Measurements from ENCODE around the gene UGT2B17. TPM values are rescaled to one million over a fixed set of nuclear protein-coding genes. Genes with fewer than 3 reads are reported as not detected.

The UGT2B17 gene
- total RNA-seq, 1 experiment from 2014 or later, result not detected

- intact Hi-C loops (cut with micrococcal nuclease; ENCODE audit: unreplicated experiment), result no loop called here
- BruUV-seq (replicated peaks), result no TSS peak
- DNase-seq (ENCODE audit: low spot score), result no peak
- no peaks in the 10 kb centered on the region for H3K36me3 ChIP-seq (ENCODE audit: insufficient read depth, low read length, poor library complexity, severe bottlenecking)
- POLR2A ChIA-PET (ENCODE audit: low non-redundant PET), result no interaction called here
- CTCF ChIA-PET, result no interaction called here
- TF ChIP-seq EZH2 (IDR thresholded peaks at IDR 0.05; ENCODE audit: borderline replicate concordance, low read depth, low read length, poor library complexity, severe bottlenecking), result no peak
- TF ChIP-seq CTCF (conservative IDR thresholded peaks at IDR 0.05; ENCODE audit: low read depth, low read length), result no peak
- no peak overlapping the region for H3K27ac ChIP-seq (ENCODE audit: low read depth, low read length, poor library complexity, severe bottlenecking)
- no peaks in the 10 kb centered on the region for H3K4me1 ChIP-seq (ENCODE audit: insufficient read depth, low read length, poor library complexity, severe bottlenecking)
- H3K4me3 ChIP-seq (ENCODE audit: low read depth, low read length, poor library complexity, severe bottlenecking), result no peak overlapping the region
- H3K27me3 ChIP-seq (replicated peaks; ENCODE audit: insufficient read depth, low read depth, low read length, poor library complexity), result no peaks in the 10 kb centered on the region
- H3K9me3 ChIP-seq (ENCODE audit: low read depth, low read length, poor library complexity, severe bottlenecking), result no peaks in the 10 kb centered on the region
These were observed 13.7 kb upstream of the UGT2B17 start for GRCh38 chr4:68589790-68590189.

- Histone ChIP-seq H3K27ac (ENCODE audit: low read depth, low read length, poor library complexity, severe bottlenecking) (no peak overlapping the region), H3K36me3 (ENCODE audit: insufficient read depth, low read length, poor library complexity, severe bottlenecking) (no peaks in the 10 kb centered on the region), H3K4me1 (ENCODE audit: insufficient read depth, low read length, poor library complexity, severe bottlenecking) (no peaks in the 10 kb centered on the region), H3K4me3 (ENCODE audit: low read depth, low read length, poor library complexity, severe bottlenecking) (no peak overlapping the region), H3K9me3 (ENCODE audit: low read depth, low read length, poor library complexity, severe bottlenecking) (no peaks in the 10 kb centered on the region), H3K27me3 (replicated peaks; ENCODE audit: insufficient read depth, low read depth, low read length, poor library complexity) (no peaks in the 10 kb centered on the region)
- CTCF ChIA-PET, result no interaction called here
- intact Hi-C loops (cut with micrococcal nuclease; ENCODE audit: unreplicated experiment), result no loop called here
- DNase-seq (ENCODE audit: low spot score), result no peak
- POLR2A ChIA-PET (ENCODE audit: low non-redundant PET), result no interaction called here
- TF ChIP-seq CTCF (conservative IDR thresholded peaks at IDR 0.05; ENCODE audit: low read depth, low read length) (no peak), EZH2 (IDR thresholded peaks at IDR 0.05; ENCODE audit: borderline replicate concordance, low read depth, low read length, poor library complexity, severe bottlenecking) (no peak)
- no TSS peak for BruUV-seq (replicated peaks)
These were observed 6.2 kb upstream of the UGT2B17 start for GRCh38 chr4:68582339-68582717.

GRCh38 chr4:68581383-68582338 is 5.5 kb upstream of the UGT2B17 start:
- BruUV-seq (replicated peaks), result no TSS peak
- no peaks in the 10 kb centered on the region for H3K27me3 ChIP-seq (replicated peaks; ENCODE audit: insufficient read depth, low read depth, low read length, poor library complexity)
- intact Hi-C loops (cut with micrococcal nuclease; ENCODE audit: unreplicated experiment), result no loop called here

More at GRCh38 chr4:68581383-68582338, 5.5 kb upstream of the UGT2B17 start:
- H3K27ac ChIP-seq (ENCODE audit: low read depth, low read length, poor library complexity, severe bottlenecking), result no peak overlapping the region
- no peaks in the 10 kb centered on the region for H3K4me1 ChIP-seq (ENCODE audit: insufficient read depth, low read length, poor library complexity, severe bottlenecking)
- POLR2A ChIA-PET (ENCODE audit: low non-redundant PET), result no interaction called here
- TF ChIP-seq CTCF (conservative IDR thresholded peaks at IDR 0.05; ENCODE audit: low read depth, low read length), result no peak
- TF ChIP-seq EZH2 (IDR thresholded peaks at IDR 0.05; ENCODE audit: borderline replicate concordance, low read depth, low read length, poor library complexity, severe bottlenecking), result no peak
- no peaks in the 10 kb centered on the region for H3K36me3 ChIP-seq (ENCODE audit: insufficient read depth, low read length, poor library complexity, severe bottlenecking)
- no peak overlapping the region for H3K4me3 ChIP-seq (ENCODE audit: low read depth, low read length, poor library complexity, severe bottlenecking)
- CTCF ChIA-PET, result no interaction called here
- no peak for DNase-seq (ENCODE audit: low spot score)
- no peaks in the 10 kb centered on the region for H3K9me3 ChIP-seq (ENCODE audit: low read depth, low read length, poor library complexity, severe bottlenecking)
